ENCODE data around the gene RNF222.

The RNF222 gene

GRCh38 chr17:8417806-8418205 lies 20.2 kb upstream of the RNF222 start:
- TF ChIP-seq CTCF (IDR thresholded peaks at IDR 0.05; ENCODE audit: low read depth, low read length, missing control alignments): no peak
- DNase-seq (ENCODE audit: low read depth): no peak
- no peak overlapping the region for H3K4me3 ChIP-seq (ENCODE audit: low read depth, low read length)
- in situ Hi-C loops (cut with HindIII; ENCODE audit: low sequenced_read_pairs): loop anchor here (25.0 kb wide), 1 partner anchor 344 kb away; the partner anchor contains the start of gene SPDYE4

GRCh38 chr17:8413938-8414337 lies 16.3 kb upstream of the RNF222 start:
- H3K4me3 ChIP-seq (ENCODE audit: low read depth, low read length): no peak overlapping the region
- in situ Hi-C loops (cut with HindIII; ENCODE audit: low sequenced_read_pairs): loop anchor here (25.0 kb wide), 1 partner anchor 348 kb away; the partner anchor contains the start of gene SPDYE4
- no peak for DNase-seq (ENCODE audit: low read depth)
- no peak for TF ChIP-seq CTCF (IDR thresholded peaks at IDR 0.05; ENCODE audit: low read depth, low read length, missing control alignments)

GRCh38 chr17:8413328-8413727 lies 15.7 kb upstream of the RNF222 start:
- in situ Hi-C loops (cut with HindIII; ENCODE audit: low sequenced_read_pairs): loop anchor here (25.0 kb wide), 1 partner anchor 349 kb away; the partner anchor contains the start of gene SPDYE4
- no peak for DNase-seq (ENCODE audit: low read depth)
- no peak for TF ChIP-seq CTCF (IDR thresholded peaks at IDR 0.05; ENCODE audit: low read depth, low read length, missing control alignments)
- no peak overlapping the region for H3K4me3 ChIP-seq (ENCODE audit: low read depth, low read length)

- H3K4me3 ChIP-seq (ENCODE audit: low read depth, low read length): no peak overlapping the region
- no peak for DNase-seq (ENCODE audit: low read depth)
- no peak for TF ChIP-seq CTCF (IDR thresholded peaks at IDR 0.05; ENCODE audit: low read depth, low read length, missing control alignments)
- in situ Hi-C loops (cut with HindIII; ENCODE audit: low sequenced_read_pairs): loop anchor here (25.0 kb wide), 1 partner anchor 350 kb away; the partner anchor contains the start of gene SPDYE4
Measured at GRCh38 chr17:8412089-8412488, 14.5 kb upstream of the RNF222 start.

GRCh38 chr17:8410883-8411238 lies 13.2 kb upstream of the RNF222 start:
- in situ Hi-C loops (cut with HindIII; ENCODE audit: low sequenced_read_pairs): loop anchor here (25.0 kb wide), 1 partner anchor 351 kb away; the partner anchor contains the start of gene SPDYE4
- no peak for TF ChIP-seq CTCF (IDR thresholded peaks at IDR 0.05; ENCODE audit: low read depth, low read length, missing control alignments)
- H3K4me3 ChIP-seq (ENCODE audit: low read depth, low read length): no peak overlapping the region
- no peak for DNase-seq (ENCODE audit: low read depth)

- DNase-seq (ENCODE audit: low read depth): peak; percentile 79
- TF ChIP-seq CTCF (IDR thresholded peaks at IDR 0.05; ENCODE audit: low read depth, low read length, missing control alignments): peak; percentile 84
- H3K4me3 ChIP-seq (ENCODE audit: low read depth, low read length): no peak overlapping the region
- in situ Hi-C loops (cut with HindIII; ENCODE audit: low sequenced_read_pairs): loop anchor here (25.0 kb wide), 1 partner anchor 352 kb away; the partner anchor contains the start of gene SPDYE4
Measured at GRCh38 chr17:8409966-8410882, 12.6 kb upstream of the RNF222 start.

All from astrocyte of the cerebellum (primary cell).